Neutrophil (primary cell): ENCODE measurements around the gene BACH2.
"Not testable (repeated sequence)": the region's sequence is repeated elsewhere in the genome, so short reads cannot be mapped to it uniquely, and the experiment has no call there.

Experiments
- H3K27ac ChIP-seq: fragments of 200-600 bp; sonication (generic); 2 replicates; pipeline ENCODE4 v1.5.1; 2016; ENCODE audit warnings: mild to moderate bottlenecking, moderate library complexity
- H3K27me3 ChIP-seq: fragments of 200-600 bp; sonication (generic); 2 replicates; pipeline ENCODE4 v1.6.0; 2016; ENCODE audit warnings: mild to moderate bottlenecking
- H3K36me3 ChIP-seq: fragments of 200-600 bp; sonication (generic); 2 replicates; pipeline ENCODE4 v1.5.1; 2017
- H3K4me1 ChIP-seq, 2 experiments: fragments of 200-600 bp in 1 of 2; sonication (generic) in 1 of 2; 1 replicate in 1 of 2; 2 replicates in 1 of 2; pipeline versions ENCODE4 v1.5.1 to v1.6.1; 2013 to 2016; ENCODE audit warnings: low read depth in 1 of 2, low read length in 1 of 2, mild to moderate bottlenecking in 1 of 2, moderate library complexity in 1 of 2; ENCODE audit not compliant: control insufficient read depth in 1 of 2, insufficient read depth in 1 of 2
- H3K4me3 ChIP-seq, 2 experiments: fragments of 200-600 bp in 1 of 2; sonication (generic) in 1 of 2; 1 replicate in 1 of 2; 2 replicates in 1 of 2; pipeline ENCODE4 v1.5.1; 2013 to 2016; ENCODE audit warnings: low read depth in 1 of 2, low read length in 1 of 2, mild to moderate bottlenecking in 1 of 2, moderate library complexity in 1 of 2
- H3K9me3 ChIP-seq: fragments of 200-600 bp; sonication (generic); 2 replicates; pipeline ENCODE4 v1.5.1; 2016
- TF ChIP-seq, protein P1 (sequence below): fragments of 200-600 bp; sonication (generic); IDR thresholded peaks from 2 replicates; pipeline ENCODE4 v1.5.1; 2016; ENCODE audit warnings: antibody characterized with exemption

Gene BACH2

DNA sequence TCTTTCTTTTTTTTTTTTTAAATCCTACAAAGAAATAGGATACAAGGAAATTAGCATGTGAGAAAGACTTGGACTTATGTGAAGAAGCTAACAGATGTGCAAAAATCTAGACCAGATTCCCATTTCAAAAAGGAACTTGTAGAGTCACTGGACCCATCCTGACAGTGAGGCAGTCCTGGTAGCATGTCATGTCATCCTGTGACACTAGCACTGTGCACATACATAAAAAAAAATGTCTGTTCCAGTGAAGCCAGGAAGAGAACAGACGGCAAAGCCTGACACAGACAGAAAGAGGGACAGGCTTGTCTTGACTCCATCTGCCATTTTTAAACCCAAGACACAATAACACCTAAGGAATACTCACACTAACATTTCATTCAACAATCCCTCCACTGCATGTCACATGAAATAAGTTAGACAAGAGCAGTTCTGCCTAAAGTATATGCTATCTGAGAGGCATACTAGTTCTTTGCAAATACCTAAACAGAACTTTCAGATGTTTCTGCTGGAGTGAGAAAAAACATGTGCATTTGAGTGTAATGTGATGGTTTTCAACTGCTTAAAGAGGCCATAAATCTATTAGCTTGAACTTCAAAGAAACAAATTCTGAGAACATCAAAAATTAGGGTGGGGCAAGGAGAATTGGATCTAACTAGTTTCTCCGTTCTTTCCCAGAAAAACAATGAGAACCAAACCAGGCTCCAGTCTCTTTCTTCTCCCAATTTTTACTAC lies 159.6 kb downstream of the BACH2 start:
- TF ChIP-seq, protein P1, sequence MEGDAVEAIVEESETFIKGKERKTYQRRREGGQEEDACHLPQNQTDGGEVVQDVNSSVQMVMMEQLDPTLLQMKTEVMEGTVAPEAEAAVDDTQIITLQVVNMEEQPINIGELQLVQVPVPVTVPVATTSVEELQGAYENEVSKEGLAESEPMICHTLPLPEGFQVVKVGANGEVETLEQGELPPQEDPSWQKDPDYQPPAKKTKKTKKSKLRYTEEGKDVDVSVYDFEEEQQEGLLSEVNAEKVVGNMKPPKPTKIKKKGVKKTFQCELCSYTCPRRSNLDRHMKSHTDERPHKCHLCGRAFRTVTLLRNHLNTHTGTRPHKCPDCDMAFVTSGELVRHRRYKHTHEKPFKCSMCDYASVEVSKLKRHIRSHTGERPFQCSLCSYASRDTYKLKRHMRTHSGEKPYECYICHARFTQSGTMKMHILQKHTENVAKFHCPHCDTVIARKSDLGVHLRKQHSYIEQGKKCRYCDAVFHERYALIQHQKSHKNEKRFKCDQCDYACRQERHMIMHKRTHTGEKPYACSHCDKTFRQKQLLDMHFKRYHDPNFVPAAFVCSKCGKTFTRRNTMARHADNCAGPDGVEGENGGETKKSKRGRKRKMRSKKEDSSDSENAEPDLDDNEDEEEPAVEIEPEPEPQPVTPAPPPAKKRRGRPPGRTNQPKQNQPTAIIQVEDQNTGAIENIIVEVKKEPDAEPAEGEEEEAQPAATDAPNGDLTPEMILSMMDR = no peak
- Histone ChIP-seq H3K36me3 (no peaks in the 10 kb centered on the region), H3K27ac (no peak overlapping the region), H3K4me1 (no peaks in the 10 kb centered on the region), H3K27me3 (no peaks in the 10 kb centered on the region), H3K4me3 (no peak overlapping the region), H3K9me3 (no peaks in the 10 kb centered on the region)

DNA sequence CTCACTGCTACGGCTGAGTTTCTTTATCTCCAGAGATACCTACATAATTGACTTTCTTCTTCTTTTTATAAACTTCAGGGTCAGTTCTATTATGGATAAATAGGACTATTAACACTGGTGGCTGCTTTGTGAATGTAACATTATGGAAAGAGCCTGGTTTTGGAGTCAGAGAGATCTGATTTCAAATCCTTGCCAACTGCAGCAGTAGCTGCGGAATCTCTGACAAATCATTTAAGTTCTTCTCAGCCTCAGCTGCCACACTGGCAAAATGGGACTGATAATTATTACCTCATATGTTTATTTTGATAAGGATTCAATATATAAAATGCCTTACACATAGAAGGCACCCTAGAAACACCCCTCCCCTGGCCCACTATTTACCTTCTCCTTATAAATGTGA lies 160.5 kb downstream of the BACH2 start:
- no peak overlapping the region for H3K27ac ChIP-seq
- TF ChIP-seq, protein P1 = no peak
- H3K4me1 ChIP-seq = no peaks in the 10 kb centered on the region
- H3K4me3 ChIP-seq = no peak overlapping the region
- H3K36me3 ChIP-seq = no peaks in the 10 kb centered on the region
- no peaks in the 10 kb centered on the region for H3K9me3 ChIP-seq
- H3K27me3 ChIP-seq = no peaks in the 10 kb centered on the region

DNA sequence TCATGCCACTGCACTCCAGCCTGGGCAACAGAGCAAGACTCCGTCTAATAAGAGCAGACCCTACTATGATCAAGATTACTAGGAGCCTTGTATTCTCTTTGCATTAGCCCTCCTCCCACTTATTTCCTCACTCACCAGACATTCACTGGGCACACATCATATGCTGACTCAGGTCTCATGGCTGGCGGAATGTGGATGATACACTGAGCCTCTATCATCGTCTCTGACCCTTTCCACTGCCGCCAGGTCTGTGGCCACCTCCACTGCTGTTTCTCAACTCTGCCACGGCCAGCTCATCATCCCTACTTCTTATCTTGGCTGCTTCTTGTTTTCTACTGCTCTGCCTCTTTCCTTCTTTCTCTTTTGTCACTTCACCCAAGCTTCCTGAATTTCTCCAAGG lies 161.0 kb downstream of the BACH2 start:
- TF ChIP-seq, protein P1 = no peak
- Histone ChIP-seq H3K27me3 (no peaks in the 10 kb centered on the region), H3K27ac (no peak overlapping the region), H3K9me3 (no peaks in the 10 kb centered on the region), H3K36me3 (no peaks in the 10 kb centered on the region), H3K4me1 (no peaks in the 10 kb centered on the region), H3K4me3 (no peak overlapping the region)

DNA sequence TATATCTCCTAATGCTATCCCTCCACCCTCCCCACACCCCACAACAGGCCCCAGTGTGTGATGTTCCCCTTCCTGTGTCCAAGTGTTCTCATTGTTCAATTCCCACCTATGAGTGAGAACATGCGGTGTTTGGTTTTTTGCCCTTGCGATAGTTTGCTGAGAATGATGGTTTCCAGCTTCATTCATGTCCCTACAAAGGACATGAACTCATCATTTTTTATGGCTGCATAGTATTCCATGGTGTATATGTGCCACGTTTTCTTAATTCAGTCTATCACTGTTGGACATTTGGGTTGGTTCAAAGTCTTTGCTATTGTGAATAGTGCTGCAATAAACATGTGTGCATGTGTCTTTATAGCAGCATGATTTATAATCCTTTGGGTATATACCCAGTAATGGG lies 163.0 kb downstream of the BACH2 start:
- not testable (repeated sequence) for H3K27me3 ChIP-seq, H3K4me1 ChIP-seq, H3K27ac ChIP-seq, H3K4me3 ChIP-seq, H3K9me3 ChIP-seq, H3K36me3 ChIP-seq

DNA sequence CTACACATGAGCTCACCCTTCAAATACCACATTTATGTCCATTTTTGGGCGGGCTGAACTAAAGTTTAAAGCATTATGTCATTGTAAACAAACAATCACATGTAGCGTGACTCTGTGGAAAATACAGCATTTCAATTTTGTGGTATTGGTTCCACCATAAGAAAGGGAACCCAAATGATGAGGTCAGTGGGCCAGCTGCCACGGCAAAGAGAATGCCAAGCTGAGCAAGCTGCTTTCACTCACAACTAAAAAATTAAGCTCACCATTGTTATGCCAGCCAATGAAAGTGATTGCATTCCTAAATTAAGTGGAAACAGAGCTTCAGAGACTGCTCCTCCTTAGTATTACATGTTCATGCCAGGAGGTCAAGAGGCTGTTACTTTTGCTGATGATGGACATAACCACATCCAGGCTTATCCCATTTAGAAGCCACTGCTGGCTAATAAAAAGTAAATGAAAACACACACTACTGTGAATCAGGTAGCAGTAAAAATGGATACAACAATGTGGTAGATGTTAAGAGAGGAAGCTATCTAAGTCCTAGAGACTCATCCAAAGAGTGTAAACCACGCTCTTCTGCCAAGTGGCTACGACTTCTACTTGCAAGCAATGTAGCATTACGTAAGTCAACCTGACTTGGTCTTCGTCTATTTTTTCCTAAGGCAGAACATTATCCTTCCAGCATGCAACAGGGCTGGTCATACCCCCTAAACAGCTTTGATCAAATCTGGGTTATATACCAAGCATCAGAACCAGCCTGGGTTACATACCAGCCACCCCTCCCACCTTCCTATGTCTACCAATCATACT lies 164.8 kb downstream of the BACH2 start:
- TF ChIP-seq, protein P1 = no peak
- Histone ChIP-seq H3K36me3 (no peaks in the 10 kb centered on the region), H3K27ac (no peak overlapping the region), H3K9me3 (no peaks in the 10 kb centered on the region), H3K4me3 (no peak overlapping the region), H3K4me1 (peaks cover 0 to 6% of the 10 kb centered on the region in 2 experiments), H3K27me3 (no peaks in the 10 kb centered on the region)

DNA sequence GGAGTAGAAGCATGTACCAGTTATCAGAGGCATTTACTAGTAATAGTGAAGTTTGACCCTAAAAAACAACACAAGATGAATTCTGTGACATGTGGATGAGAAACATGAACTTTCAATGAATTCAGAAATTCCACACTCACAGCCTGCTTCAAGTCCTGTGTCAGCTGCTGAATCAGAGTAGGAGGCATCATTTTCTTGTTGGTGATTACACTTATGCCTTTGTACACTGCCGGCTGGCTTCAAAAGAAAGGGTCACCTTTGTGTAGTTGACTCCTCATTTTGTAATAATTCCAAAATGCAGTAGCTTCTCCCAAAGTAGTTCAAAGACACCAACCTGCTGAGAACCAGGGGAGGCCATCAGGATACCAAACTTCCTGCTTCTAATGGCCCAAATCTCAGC lies 165.5 kb downstream of the BACH2 start:
- H3K4me1 ChIP-seq = peaks cover 0 to 6% of the 10 kb centered on the region in 2 experiments

DNA sequence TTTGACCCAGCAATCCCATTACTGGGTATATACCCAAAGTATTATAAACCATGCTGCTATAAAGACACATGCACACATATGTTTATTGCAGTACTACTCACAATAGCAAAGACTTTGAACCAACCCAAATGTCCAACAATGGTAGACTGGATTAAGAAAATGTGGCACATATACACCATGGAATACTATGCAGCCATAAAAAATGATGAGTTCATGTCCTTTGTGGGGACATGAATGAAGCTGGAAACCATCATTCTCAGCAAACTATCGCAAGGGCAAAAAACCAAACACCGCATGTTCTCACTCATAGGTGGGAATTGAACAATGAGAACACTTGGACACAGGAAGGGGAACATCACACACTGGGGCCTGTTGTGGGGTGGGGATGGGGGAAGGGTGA lies 168.0 kb downstream of the BACH2 start:
- not testable (repeated sequence) for H3K27ac ChIP-seq, H3K36me3 ChIP-seq, H3K4me3 ChIP-seq, H3K27me3 ChIP-seq, H3K9me3 ChIP-seq, H3K4me1 ChIP-seq

More for the DNA sequence above, 165.5 kb downstream of the BACH2 start:
- no peak overlapping the region for H3K27ac ChIP-seq
- H3K9me3 ChIP-seq = no peaks in the 10 kb centered on the region
- TF ChIP-seq, protein P1 = no peak
- H3K36me3 ChIP-seq = no peaks in the 10 kb centered on the region
- no peak overlapping the region for H3K4me3 ChIP-seq
- H3K27me3 ChIP-seq = no peaks in the 10 kb centered on the region
